MM.1S (cell line): Measurements from ENCODE around the gene PRR18.

Source experiments
- DNase-seq: peaks from one replicate; pipeline ENCODE4 v3.0.0-alpha.2; 2015
- H2AFZ ChIP-seq: fragments of 300-600 bp; sonication (generic); 2 replicates; pipeline ENCODE4 v1.6.0; 2016; ENCODE audit warnings: antibody characterized with exemption, low read length
- H3F3A ChIP-seq: fragments of 300-600 bp; sonication (generic); 2 replicates; pipeline ENCODE4 v1.6.1; 2016; ENCODE audit warnings: mild to moderate bottlenecking, antibody characterized with exemption, low read length, moderate library complexity, mixed read lengths; ENCODE audit not compliant: insufficient read depth
- H3K27ac ChIP-seq: fragments of 300-600 bp; sonication (generic); 2 replicates; pipeline ENCODE4 v1.5.1; 2016; ENCODE audit warnings: mild to moderate bottlenecking, low read length
- H3K27me3 ChIP-seq: fragments of 300-600 bp; sonication (generic); replicated peaks from 2 replicates; pipeline ENCODE4 v1.6.0; 2016; ENCODE audit warnings: low read length; ENCODE audit not compliant: insufficient read depth
- H3K36me3 ChIP-seq: fragments of 300-600 bp; sonication (generic); replicated peaks from 2 replicates; pipeline ENCODE4 v1.6.1; 2016; ENCODE audit warnings: mild to moderate bottlenecking, low read length, mixed read lengths; ENCODE audit not compliant: insufficient read depth
- H3K4me1 ChIP-seq: fragments of 300-600 bp; sonication (generic); 2 replicates; pipeline ENCODE4 v1.6.1; 2016; ENCODE audit warnings: low read length, mixed read lengths
- H3K4me2 ChIP-seq: fragments of 300-600 bp; sonication (generic); 2 replicates; pipeline ENCODE4 v1.6.0; 2016; ENCODE audit warnings: low read depth, low read length
- H3K4me3 ChIP-seq: fragments of 300-600 bp; sonication (generic); 2 replicates; pipeline ENCODE4 v1.5.1; 2016; ENCODE audit warnings: low read length, mixed read lengths
- H3K79me2 ChIP-seq: fragments of 300-600 bp; sonication (generic); 2 replicates; pipeline ENCODE4 v1.6.1; 2016; ENCODE audit warnings: mixed run types, low read length, mixed read lengths
- H3K9ac ChIP-seq: fragments of 300-600 bp; sonication (generic); 2 replicates; pipeline ENCODE4 v1.6.1; 2016; ENCODE audit warnings: low read length, mixed read lengths
- H3K9me2 ChIP-seq: fragments of 300-600 bp; sonication (generic); replicated peaks from 2 replicates; pipeline ENCODE4 v1.6.1; 2016; ENCODE audit warnings: mild to moderate bottlenecking, low read length, mixed read lengths; ENCODE audit not compliant: insufficient read depth
- H3K9me3 ChIP-seq: fragments of 300-600 bp; sonication (generic); replicated peaks from 2 replicates; pipeline ENCODE4 v1.6.1; 2016; ENCODE audit warnings: mild to moderate bottlenecking, low read length, mixed read lengths; ENCODE audit not compliant: insufficient read depth
- H4K20me1 ChIP-seq: fragments of 300-600 bp; sonication (generic); 2 replicates; pipeline ENCODE4 v1.6.1; 2016; ENCODE audit warnings: mild to moderate bottlenecking, low read length, moderate library complexity, mixed read lengths; ENCODE audit not compliant: insufficient read depth
- EZH2 ChIP-seq: fragments of 300-600 bp; sonication (generic); optimal IDR thresholded peaks from 2 replicates; pipeline ENCODE3; 2017; ENCODE audit warnings: low read depth, mild to moderate bottlenecking, antibody characterized with exemption, low read length, mixed read lengths
- EZH2phosphoT487 ChIP-seq: fragments of 300-600 bp; sonication (generic); IDR thresholded peaks from 2 replicates; pipeline ENCODE4 v1.6.1; 2018; ENCODE audit warnings: antibody characterized with exemption, low read length
- TF ChIP-seq, protein P1 (sequence below): fragments of 300-600 bp; sonication (generic); IDR thresholded peaks from 2 replicates; pipeline ENCODE4 v1.5.1; 2016; ENCODE audit warnings: antibody characterized with exemption, low read length, mixed read lengths

PRR18 gene

DNA sequence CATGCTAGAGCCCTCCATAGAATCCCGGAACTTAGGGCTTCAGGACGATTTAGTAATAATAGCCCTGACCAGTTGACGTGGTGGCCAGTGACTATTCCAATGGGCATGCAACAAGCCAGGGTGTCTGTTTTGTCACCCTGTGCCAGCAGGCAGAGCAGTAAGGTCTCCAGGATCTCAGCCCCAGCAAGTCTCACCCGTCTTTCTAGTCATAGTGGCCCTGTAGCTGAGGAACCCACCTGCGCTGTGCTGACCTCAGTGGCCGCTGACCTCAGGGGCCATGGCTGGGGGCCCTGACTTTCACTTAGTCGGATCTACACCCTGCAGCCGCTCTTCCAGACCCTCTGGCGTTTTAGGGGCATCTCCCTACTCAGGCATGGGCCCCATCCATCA is 36.8 kb downstream of the PRR18 start:
- Histone ChIP-seq H3F3A (no peaks in the 10 kb centered on the region), H3K4me1 (no peaks in the 10 kb centered on the region), H3K27me3 (no peaks in the 10 kb centered on the region), H3K36me3 (no peaks in the 10 kb centered on the region), H3K27ac (no peak overlapping the region), H3K9me2 (no peaks in the 10 kb centered on the region), H3K4me3 (no peak overlapping the region), H2AFZ (no peak overlapping the region), H3K79me2 (no peaks in the 10 kb centered on the region), H3K9ac (no peak overlapping the region), H4K20me1 (no peaks in the 10 kb centered on the region), H3K4me2 (no peak overlapping the region), H3K9me3 (no peaks in the 10 kb centered on the region)
- DNase-seq = no peak
- TF ChIP-seq EZH2 (no peak), EZH2phosphoT487 (no peak)
- TF ChIP-seq, protein P1, sequence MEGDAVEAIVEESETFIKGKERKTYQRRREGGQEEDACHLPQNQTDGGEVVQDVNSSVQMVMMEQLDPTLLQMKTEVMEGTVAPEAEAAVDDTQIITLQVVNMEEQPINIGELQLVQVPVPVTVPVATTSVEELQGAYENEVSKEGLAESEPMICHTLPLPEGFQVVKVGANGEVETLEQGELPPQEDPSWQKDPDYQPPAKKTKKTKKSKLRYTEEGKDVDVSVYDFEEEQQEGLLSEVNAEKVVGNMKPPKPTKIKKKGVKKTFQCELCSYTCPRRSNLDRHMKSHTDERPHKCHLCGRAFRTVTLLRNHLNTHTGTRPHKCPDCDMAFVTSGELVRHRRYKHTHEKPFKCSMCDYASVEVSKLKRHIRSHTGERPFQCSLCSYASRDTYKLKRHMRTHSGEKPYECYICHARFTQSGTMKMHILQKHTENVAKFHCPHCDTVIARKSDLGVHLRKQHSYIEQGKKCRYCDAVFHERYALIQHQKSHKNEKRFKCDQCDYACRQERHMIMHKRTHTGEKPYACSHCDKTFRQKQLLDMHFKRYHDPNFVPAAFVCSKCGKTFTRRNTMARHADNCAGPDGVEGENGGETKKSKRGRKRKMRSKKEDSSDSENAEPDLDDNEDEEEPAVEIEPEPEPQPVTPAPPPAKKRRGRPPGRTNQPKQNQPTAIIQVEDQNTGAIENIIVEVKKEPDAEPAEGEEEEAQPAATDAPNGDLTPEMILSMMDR = no peak

DNA sequence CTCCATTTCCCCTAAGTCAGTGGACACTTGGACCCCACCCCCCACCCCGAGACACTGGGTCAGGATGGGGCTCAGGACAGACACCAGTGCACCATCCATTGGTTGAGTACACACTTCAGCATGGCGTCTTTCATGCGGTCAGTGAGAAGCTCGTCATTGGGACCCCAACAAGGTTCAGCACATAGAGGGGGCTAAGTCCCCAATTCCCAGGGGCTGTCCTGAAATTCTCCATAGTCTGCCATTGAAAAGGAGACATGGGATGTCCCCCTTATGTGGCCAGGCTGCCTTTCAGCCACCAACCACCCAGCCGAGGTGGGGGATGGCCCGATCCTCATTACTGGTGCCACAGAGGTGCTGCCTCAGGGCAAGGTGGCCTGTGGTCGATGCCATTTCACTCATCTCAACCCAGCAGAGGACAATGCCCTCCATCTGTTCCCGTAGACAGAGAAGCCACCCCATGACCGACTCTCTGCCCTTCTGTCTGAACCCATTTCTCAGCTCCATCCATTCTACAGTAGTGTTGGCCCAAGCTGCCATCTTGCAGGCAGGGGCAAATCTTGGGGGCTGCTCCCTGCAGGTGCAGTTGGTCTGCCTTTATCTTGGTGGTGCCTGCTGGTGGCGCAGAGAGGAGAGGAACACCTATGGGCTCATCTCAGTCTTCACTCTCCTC is 37.4 kb downstream of the PRR18 start:
- Histone ChIP-seq H3K27me3 (no peaks in the 10 kb centered on the region), H4K20me1 (no peaks in the 10 kb centered on the region), H3K36me3 (no peaks in the 10 kb centered on the region), H3K4me3 (no peak overlapping the region), H3K79me2 (no peaks in the 10 kb centered on the region), H3K27ac (no peak overlapping the region), H2AFZ (no peak overlapping the region), H3F3A (no peaks in the 10 kb centered on the region), H3K9ac (no peak overlapping the region), H3K9me3 (no peaks in the 10 kb centered on the region), H3K4me1 (no peaks in the 10 kb centered on the region), H3K4me2 (no peak overlapping the region), H3K9me2 (no peaks in the 10 kb centered on the region)
- TF ChIP-seq EZH2phosphoT487 = no peak
- TF ChIP-seq, protein P1 = no peak
- no peak for TF ChIP-seq EZH2
- DNase-seq = no peak

DNA sequence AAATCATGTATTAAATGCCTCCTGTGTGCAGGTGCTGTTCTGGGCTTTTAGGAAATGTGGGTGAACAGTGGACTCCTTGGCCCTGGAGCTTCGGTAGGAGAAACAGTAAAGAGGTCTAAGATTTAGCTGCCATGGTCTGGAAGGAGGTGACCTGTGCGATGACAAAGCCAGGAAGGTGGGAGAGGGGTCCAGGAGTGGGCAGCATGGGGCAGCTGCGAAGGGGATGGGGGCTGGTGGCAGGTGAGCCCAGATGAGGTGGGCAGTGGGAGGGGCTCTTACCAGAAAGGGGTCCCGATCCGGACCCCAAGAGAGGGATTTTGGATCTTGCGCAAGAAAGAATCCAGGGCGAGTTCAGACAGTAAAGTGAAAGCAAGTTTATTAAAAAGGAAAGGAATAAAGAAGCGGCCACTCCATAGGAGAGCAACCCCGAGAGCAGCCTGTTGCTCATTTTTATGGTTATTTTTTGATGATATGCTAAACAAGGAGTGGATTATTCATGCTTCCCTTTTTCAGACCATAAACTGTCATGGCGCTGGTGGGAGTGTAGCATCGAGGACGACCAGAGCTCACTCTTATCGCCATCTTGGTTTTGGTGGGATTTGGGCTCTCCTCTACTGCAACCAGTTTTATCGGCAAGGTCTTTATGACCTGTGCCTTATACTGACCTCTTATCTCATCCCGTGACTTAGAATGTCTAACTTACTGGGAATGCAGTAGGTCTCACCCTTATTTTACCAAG is 38.7 kb downstream of the PRR18 start:
- H3K4me1 ChIP-seq = no peaks in the 10 kb centered on the region
- H3K79me2 ChIP-seq = no peaks in the 10 kb centered on the region
- H3K9me2 ChIP-seq = no peaks in the 10 kb centered on the region
- no peak overlapping the region for H3K27ac ChIP-seq
- no peak overlapping the region for H3K4me2 ChIP-seq
- no peak overlapping the region for H2AFZ ChIP-seq
- no peak for DNase-seq
- no peaks in the 10 kb centered on the region for H3K9me3 ChIP-seq
- no peaks in the 10 kb centered on the region for H4K20me1 ChIP-seq
- no peak overlapping the region for H3K9ac ChIP-seq
- no peak for TF ChIP-seq EZH2
- TF ChIP-seq, protein P1 = no peak
- TF ChIP-seq EZH2phosphoT487 = no peak
- no peaks in the 10 kb centered on the region for H3K27me3 ChIP-seq
- H3K4me3 ChIP-seq = no peak overlapping the region
- H3F3A ChIP-seq = no peaks in the 10 kb centered on the region
- H3K36me3 ChIP-seq = no peaks in the 10 kb centered on the region
